Stimulated activated CD4-positive, alpha-beta T cell treated with anti-CD3 and anti-CD28 coated beads, Interleukin-4, amount 100 ng/mL, for 48 hours (primary cell): ENCODE measurements around the gene ALG5.

ENCODE experiments used
- DNase-seq, 2 donors: peaks; one replicate each; pipeline ENCODE4 v3.0.0-alpha.2; 2020; ENCODE audit warnings: low read depth in 2 of 2

The ALG5 gene

DNA sequence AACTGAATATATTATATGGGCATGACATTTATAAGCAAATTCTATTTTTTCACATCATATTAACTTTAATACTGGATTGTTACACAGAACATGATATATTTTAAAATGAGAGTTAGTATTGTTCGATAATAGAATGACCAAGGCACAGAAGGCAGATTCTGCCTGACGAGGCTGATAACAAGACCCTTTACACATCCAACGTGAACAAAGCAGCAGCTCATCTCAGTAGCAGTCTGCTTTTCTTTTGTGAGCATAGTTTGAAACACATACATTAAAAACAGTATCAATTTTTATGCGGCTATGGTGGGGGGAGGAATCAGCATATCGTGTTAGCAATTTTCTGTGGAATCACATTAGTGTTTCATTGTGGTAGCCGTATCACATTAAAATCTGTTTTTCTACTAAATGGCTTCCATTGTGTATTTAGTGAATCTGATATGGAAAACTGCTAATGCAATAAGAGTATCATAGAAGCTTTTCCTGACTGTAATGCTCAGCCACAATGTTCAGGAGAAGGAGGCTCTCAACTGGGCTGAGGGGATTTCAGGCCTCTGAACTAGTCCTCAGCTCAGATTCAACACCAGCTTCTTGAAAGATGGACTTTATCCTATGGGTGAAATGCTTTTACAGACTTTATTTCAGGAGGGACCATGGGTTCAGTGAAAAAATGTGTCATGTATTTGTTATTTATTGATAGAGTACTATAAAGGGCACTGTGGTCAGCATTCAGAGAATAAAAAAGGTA, 83.1 kb downstream of the ALG5 start:
- DNase-seq = no peak

DNA sequence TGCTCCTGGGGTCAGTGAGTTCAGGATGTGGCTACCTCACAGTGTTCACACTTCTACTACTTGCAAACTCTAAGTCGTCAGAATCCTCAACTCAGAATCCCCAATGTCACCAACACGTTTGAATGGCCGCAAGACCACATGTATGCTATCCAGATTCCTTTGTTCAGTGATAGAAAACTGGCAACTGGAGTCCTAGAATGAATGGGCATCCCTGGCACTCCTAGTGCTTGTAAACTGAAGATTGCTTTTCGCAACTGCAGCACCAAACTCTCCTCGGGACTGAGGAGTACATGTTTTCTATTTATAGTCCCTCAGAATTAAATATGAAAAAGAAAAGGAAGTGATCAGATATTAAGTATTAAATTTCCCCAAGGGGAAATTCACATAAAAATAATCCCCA, 84.0 kb downstream of the ALG5 start:
- DNase-seq = no peak

DNA sequence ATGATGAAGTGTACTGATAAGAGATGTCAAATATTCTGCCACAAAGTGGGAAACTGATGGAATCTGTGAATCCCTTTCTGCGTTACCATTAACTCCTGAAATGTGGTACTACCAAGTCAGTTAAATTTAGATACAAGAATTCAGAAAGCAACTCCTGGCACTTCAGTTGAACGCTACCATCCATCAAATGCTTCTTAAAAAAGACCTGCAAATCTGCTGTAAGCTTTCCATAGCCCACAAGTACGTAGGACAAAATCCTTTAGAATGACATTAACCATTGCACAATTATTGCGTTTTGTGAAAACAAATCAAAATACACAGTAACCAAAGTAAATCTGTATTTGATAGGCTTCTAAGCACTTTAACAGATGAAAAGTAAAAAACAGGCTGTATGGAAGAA, 84.5 kb downstream of the ALG5 start:
- DNase-seq = no peak

DNA sequence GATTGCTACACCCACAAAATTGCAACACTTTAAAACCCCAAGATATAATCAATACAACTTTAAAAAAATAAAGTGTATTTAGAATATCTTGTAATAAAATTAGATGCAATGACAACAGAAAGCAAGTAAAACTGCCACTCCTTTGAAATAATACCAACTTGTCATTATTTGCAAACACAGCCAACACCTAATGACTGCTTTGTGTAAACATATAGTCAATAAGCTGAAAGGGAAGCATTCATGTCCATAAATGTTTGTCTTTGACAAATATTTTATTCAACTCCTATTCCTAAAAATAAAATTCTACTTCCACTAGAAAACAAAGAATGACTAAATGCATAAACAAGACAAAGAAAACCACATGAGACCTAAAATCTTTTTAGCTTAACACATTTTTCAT, 85.7 kb downstream of the ALG5 start:
- no peak for DNase-seq

DNA sequence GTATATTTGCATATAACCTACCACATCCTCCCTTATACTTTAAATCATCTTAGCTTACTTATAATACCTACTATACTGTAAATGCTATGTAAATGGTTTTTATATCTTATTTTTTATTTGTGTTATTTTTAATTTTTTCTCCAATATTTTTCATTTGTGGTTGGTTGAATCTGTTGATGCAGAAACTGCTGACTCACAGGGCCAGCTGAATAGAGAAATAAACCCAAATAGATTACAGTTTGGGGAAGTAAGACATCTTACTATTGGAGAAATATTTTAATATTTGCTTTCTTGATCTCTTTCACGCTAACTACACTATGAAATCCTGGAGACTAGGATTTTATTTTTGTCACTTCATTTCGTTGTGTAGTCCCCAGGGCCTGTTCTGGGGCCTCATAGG, 86.2 kb downstream of the ALG5 start:
- no peak for DNase-seq

DNA sequence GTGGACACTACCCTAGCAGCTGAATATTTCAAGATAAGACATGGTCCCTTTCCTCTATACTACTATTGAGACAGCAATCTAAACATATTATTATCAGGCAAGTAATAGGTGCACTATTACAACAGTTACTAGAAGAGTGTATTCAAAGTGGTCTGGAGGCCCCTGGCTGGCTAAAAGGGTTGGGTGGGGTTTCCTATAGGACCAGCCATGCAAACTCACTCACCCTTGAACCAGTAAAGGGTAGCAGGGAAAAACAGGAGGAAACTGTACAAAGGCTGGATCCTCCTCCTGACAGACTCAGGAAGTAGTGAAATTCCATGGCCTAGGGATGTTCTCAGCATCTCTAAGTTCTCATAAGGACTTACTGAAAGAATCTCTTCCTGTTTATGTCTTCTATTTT, 86.8 kb downstream of the ALG5 start:
- DNase-seq = no peak

DNA sequence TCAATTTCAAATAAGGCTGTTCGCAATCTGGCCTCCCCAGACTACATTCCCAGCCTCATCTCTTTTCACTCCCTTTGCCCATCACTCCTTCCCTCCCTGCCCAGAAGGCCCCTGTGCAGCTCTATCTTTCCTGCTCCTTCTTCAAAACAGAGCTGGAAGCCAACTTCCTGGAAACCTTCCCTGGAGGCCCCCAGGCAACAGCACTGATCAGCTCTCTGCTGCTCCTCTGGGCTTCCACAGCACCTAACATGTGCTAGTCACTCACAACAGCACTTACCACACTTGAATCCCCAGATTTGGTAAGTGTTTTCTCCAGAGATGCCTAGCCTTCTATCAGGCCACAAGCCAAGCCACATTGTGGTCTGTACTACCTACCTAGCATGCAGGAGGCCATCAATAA, 88.6 kb downstream of the ALG5 start:
- DNase-seq = no peak

DNA sequence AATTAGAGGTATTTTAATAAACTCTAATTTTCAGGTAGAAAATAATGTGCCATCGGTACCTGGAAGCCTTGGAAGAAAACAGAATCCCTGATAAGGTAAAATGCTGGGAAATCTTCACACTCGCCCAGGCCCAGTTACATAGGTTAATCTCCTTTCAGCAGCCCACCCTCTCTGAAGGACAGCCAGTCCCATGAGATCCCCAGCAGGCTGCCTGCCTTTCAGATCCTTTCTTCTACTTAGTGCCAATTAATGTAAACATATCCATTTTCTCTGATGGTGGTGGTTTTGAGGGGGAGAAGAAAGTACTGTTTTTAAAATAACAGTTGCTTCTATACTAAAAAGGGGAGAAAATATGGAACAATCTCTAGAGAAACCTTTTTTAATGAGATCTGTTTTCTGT, 91.3 kb downstream of the ALG5 start:
- DNase-seq = no peak

DNA sequence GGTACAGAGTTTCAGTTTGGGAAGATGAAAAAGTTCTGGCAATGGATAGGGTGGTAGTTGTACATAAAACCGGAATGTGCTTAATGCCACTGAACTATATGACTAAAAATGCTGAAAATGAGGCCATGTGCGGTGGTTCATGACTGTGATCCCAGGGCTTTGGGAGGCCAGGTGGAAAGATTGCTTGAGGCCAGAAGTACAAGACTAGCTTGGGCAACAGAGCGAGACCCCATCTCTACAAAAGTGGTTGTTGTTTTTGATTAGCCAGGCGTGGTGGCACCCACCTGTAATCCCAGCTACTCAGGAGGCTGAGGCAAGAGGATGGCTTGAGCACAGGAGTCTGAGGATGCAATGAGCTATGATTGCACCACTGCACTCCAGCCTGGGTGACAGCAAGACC, 91.9 kb downstream of the ALG5 start:
- DNase-seq = no peak

DNA sequence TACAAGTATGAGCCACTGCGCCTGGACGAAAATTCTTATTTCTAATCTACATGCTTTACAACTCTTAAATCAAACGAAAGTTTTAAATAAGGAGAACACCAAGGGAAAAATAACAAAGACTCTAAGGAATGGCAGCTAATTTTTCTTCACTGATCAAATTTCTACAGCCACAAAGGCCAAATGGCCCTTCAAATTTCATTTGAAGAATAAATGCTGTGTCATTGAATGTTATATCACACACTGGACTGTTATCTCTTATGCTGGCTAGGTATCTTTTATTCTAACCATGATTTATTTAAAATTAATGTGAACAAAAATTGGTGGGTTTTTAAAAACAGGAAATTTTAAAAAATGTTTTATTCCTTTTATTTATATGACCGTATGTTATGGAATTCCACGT, 93.2 kb downstream of the ALG5 start:
- DNase-seq = no peak

DNA sequence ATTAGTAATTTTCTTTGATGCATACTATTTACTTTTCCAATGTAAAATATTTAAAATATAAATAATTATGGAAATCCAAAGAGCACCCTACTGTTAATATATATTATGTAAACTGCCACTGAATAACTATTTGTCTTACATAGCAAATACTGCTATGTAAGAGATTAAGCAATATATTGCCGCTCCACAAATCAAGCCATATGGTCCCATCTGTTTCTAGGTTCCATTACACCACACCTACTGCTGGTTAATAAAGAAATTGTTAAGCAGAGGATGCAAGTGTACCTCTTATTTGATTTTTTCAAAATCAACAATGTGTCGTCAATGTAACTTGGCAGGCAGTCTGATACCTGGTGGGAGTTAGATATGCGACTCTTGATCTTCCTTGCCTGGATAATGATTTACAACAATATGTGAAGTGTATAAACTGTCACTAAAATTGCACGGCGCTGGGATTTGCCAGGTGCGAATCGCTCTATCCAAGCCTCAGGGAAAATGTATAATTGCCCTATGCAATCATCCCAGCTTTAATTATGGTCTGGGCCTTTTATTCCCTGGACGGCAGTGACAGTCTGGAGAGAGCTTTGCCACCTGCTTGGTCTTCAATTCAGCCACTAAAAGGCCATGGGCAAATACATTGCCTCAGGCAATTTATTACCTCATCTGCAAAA, 95.1 kb downstream of the ALG5 start:
- DNase-seq = no peak
